GM18867 (cell line): ENCODE results near the gene CMTM8.
"Not testable (repeated sequence)": the region's sequence is repeated elsewhere in the genome, so short reads cannot be mapped to it uniquely, and the experiment has no call there.

Source experiments
- ATAC-seq: cut with Tn5 transposase; IDR thresholded peaks from one replicate; pipeline ENCODE4 v1.9.1; 2021; ENCODE audit warnings: mild to moderate bottlenecking, moderate library complexity; ENCODE audit not compliant: unreplicated experiment

CMTM8 gene

GRCh38 chr3:32374788-32375595 is 136.5 kb downstream of the CMTM8 start:
- ATAC-seq, result no peak

GRCh38 chr3:32375596-32375930 is 137.1 kb downstream of the CMTM8 start:
- no peak for ATAC-seq

DNA sequence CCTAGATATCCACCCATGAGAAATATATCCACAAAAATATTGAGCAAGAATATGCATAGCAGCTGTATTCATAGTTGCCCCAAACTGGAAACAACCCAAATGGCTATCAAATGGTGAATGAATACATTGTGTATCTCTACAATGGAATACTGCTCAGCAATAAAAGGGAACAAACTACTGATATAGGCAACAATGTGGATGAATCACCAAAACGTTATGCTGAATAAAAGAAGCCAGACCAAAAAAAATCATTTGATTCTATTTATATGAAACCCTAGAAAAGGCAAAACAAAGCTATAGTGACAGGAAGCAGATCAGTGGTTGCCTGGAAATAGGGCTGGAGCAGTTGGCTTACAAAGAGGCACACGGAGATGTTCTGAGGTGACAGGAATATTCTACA is 137.6 kb downstream of the CMTM8 start:
- no peak for ATAC-seq

- ATAC-seq, result no peak
Observed at GRCh38 chr3:32379831-32380500, 141.5 kb downstream of the CMTM8 start.

GRCh38 chr3:32381922-32382321 is 143.4 kb downstream of the CMTM8 start:
- no peak for ATAC-seq

GRCh38 chr3:32383136-32383711 is 144.7 kb downstream of the CMTM8 start:
- ATAC-seq, result no peak

- no peak for ATAC-seq
Observed at GRCh38 chr3:32384938-32385337, 146.5 kb downstream of the CMTM8 start.

DNA sequence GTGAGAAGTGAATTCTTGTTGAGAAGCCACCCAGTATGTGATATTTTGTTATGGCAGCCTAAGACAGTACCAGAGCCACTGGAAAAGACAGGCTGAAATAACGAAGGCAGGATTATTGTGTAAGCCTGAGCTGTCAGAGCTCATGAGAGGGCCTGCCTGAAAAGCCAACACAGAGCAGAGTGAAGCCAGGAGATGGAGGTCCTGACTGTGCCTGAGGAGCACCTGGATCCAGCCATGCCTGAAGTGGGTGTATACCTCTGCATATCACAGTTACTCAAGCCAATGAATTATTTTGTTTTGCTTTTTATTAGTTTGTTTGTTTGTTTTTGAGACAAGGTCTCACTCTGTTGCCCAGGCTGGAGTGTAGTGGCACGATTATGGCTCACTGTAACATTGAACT is 149.0 kb downstream of the CMTM8 start:
- ATAC-seq, result no peak

DNA sequence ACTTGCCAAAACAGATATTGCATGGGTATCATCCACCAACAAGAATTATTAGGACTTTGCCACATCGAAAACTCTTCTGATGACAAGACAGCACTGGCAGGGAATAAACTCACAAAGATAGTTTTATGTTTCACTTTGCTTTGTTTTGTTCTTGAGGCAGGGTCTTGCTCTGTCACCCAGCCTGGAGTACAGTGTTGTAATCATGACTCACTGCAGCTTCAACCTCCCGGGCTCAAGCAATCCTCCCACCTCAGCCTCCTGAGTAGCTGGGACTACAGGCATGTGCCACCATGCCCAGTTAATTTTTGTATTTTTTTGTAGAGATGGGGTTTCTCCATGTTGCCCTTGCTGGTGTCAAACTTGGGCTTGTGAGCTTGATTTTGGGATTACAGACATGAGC is 151.1 kb downstream of the CMTM8 start:
- not testable (repeated sequence) for ATAC-seq

- ATAC-seq, result peak; percentile 54
Observed at GRCh38 chr3:32391643-32392535, 153.4 kb downstream of the CMTM8 start, which contains the start of gene CMTM7. TSS of gene CMTM7 (plus strand) at chr3:32391853. CDS start at chr3:32391907, 54 bp downstream.

DNA sequence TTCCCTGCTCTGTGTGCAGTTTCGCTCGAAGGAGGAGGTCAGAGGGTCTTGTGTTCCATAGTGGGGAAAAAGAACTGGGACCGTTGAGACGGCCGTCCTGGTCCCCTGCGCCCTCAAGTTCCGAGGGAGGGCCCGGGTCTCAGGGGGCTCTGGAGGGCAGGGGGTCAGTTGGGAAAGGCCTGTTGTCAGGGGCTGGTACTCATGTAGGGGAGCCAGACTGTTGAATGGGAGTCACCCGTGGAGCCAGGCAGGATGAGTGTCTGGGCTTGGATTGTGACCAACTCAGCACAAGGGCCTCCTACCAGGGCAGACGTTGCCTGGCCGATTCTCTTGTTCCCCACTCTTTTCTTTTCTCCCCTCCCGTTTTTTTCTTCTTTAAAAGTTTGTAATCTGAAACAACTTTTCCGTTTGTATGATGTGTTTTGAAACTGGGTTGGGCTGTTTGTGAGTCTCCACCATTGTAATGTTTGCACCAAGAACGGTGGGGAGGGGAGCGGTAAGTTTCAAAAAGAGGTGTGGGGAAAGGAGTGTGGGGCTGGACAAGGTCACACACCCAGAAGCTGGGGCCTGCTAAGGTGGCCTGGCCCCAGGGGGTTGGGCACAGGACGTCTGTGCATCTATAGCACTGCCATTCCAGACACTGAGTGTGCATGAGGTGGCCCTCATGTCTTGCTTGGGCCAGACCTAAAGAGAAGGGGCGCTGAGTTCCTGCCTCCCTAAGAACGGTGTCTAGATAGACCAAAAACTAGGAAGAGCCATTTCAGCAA is 154.2 kb downstream of the CMTM8 start:
- no peak for ATAC-seq

DNA sequence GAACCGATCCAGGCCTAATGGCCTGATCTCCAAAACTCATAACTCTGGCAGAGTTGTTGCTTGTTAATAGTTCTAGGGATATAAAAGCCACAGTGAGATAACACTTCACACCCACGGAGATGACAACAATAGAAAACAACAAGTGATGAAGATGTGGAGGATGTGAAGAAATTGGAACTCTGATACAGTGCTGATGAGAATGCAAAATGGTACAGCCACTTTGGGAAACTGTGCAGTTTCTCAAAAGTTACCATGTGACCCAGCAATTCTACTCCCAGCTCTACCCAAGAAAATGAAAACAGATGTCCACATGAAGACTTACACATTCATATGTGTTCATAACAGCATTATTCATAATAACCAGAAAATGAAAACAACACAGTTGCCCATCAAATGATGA is 157.0 kb downstream of the CMTM8 start:
- ATAC-seq, result no peak

GRCh38 chr3:32397941-32398340 is 159.5 kb downstream of the CMTM8 start:
- no peak for ATAC-seq

DNA sequence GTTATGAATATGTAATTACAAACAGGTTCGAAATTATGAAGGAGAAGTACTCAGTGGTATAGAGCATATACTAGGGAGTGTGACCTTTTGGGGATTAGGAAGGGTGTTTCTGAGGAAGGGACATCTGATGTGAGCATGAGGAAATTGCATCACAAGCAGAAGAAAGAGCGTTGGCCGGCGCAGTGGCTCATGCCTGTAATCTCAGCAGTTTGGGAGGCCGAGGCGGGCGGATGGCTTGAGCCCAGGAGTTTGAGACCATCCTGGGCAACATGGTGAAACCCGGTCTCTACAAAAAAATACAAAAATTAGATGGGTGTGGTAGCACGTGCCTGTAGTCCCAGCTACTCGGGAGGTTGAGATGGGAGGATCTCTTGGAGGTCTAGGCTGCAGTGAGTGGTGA is 160.1 kb downstream of the CMTM8 start:
- ATAC-seq, result no peak

GRCh38 chr3:32399030-32399620 is 160.6 kb downstream of the CMTM8 start:
- no peak for ATAC-seq

GRCh38 chr3:32401126-32401525 is 162.6 kb downstream of the CMTM8 start:
- ATAC-seq, result peak; percentile 2

- peak; percentile 66 for ATAC-seq
Observed at GRCh38 chr3:32401556-32402081, 163.1 kb downstream of the CMTM8 start.

DNA sequence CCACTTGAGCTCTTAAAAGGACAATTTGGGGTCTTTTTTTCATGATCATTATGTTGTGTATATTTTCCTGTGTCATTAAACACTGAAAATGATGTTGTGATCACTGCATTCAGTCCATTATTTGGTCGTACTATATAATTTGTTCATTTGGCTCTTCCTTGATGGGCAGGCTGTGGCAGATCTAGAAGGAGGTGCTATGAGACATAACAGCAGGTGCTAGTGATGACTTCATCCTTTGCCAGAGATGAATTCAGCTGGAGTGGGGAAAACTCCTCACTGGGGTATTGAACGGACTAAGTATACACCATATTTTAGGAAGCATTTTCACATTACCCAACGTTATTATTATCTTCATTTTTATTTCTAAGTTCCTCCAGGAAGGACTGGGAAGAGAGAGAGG is 165.2 kb downstream of the CMTM8 start:
- ATAC-seq, result no peak

DNA sequence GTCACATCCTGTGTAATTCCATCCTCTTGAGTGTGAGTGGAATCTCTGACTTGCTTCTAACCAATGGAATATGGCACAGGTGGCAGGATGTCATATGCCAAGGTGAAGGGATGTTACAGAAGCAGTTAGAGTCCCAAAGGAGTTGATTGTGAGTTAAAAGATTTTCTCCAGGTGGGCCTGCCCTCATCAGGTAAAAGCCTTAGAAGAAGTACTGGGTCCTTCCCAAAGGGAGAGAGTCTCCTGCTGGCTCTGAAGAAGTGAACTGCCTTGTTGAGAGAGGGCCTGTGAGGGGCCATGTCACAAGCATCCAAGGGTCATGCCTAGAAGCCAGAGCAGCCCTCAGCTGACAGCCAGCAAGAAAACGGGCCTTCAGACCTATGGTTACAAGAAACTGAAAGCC is 166.2 kb downstream of the CMTM8 start:
- ATAC-seq, result no peak

DNA sequence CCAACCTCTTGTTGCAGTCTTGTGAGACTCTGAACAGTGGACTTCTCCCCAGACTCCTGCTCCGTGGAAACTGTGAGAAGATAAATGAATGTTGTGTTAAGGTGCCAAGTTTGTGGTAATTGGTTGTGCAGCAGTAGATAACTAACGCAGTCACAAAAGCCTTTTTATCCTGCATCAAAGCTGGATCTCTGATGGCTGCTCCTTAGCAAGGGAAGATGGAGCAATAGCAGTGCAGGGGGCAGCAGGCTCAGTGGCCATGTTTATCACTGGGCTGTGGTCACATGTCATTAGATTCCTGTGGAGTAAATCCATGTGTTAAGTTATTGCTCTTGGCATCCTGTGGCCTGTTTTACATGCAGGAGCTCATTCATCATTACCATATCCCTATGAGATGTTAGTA is 166.7 kb downstream of the CMTM8 start:
- no peak for ATAC-seq
